T-helper 2 cell treated with Interferon-gamma antibody and Interleukin-4, amounts not matched to agents 5 μg/mL and 100 μg/mL, for 36 hours (primary cell): ENCODE data around the gene PHPT1.
"Not testable (repeated sequence)": the region's sequence is repeated elsewhere in the genome, so short reads cannot be mapped to it uniquely, and the experiment has no call there.

Source experiments
- DNase-seq: peaks from one replicate; pipeline ENCODE4 v3.0.0; 2021; ENCODE audit warnings: low spot score
- H3K27ac Mint-ChIP-seq: one replicate; pipeline ENCODE4 v1.8.0; 2021; ENCODE audit warnings: mild to moderate bottlenecking, mixed read lengths
- H3K27me3 Mint-ChIP-seq: one replicate; pipeline ENCODE4 v1.8.0; 2021; ENCODE audit warnings: low read depth, mixed read lengths
- H3K36me3 Mint-ChIP-seq: one replicate; pipeline ENCODE4 v1.8.0; 2021; ENCODE audit warnings: low read depth, mixed read lengths
- H3K4me1 Mint-ChIP-seq: one replicate; pipeline ENCODE4 v1.8.0; 2021; ENCODE audit warnings: low read depth, mixed read lengths
- H3K4me3 Mint-ChIP-seq: one replicate; pipeline ENCODE4 v1.8.0; 2022; ENCODE audit warnings: mild to moderate bottlenecking, moderate library complexity, mixed read lengths
- H3K9me3 Mint-ChIP-seq: one replicate; pipeline ENCODE4 v1.8.0; 2021; ENCODE audit warnings: mixed read lengths

The PHPT1 gene

DNA sequence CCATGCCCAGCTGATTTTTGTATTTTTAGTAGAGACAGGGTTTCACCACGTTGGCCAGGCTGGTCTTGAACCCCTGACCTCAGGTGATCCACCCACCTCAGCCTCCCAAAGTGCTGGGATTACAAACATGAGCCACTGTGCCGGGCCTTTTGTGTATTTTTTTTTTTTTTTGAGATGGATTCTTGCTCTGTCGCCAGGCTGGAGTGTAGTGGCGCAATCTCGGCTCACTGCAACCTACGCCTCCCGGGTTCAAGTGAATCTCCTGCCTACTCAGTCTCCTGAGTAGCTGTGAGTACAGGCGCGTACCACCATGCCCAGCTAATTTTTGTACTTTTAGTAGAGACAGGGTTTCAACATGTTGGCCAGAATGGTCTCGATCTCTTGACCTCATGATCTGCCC lies 34.5 kb downstream of the PHPT1 start:
- not testable (repeated sequence) for H3K9me3 Mint-ChIP-seq, DNase-seq, H3K27me3 Mint-ChIP-seq
- Mint-ChIP-seq H3K4me1 (peaks cover 40% of the 10 kb centered on the region), H3K4me3 (peak overlapping the region; percentile 80), H3K27ac (peak overlapping the region; percentile 90), H3K36me3 (peaks cover 11% of the 10 kb centered on the region)

DNA sequence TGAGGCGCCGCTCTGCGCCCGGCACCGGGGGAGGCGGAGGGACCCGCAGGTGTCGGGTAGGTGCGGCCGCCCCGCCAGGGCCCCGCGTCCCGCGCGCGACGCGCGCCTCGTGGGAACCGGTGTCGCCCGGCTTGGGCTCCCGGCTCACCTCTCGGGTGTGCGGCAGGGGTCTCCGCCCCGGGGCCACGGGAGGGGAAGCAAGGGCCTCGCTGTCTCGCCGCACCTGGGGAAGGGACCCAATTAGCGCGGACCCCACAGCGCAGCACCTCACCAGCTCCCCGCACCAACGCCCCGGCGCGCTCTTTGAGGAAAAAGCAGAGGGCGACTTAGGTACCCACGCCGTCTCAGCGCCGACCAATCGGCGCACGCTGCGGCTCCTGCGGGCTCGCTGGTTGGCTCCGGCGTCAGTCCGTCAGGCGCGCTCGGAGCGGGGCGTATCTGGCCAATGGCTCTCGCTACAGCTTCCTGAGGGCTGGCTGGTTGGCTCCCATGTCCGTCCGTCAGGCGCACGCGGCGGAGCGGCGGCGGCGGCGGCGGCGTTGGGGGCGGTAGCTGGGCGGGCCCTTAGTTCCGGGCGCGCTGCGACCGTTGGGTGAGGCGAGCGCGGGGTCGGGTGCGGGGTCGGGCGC lies 36.9 kb downstream of the PHPT1 start, which contains the start of gene TRAF2:
TSS of gene TRAF2 (plus strand) at position 567 of the 629 bp plus-strand sequence. CDS start 12,225 bp downstream, outside the sequence.
- Mint-ChIP-seq H3K4me3 (peak within 1 kb of the TSS; percentile 98), H3K36me3 (peaks cover 14% of the 10 kb centered on the region), H3K27me3 (no peaks in the 10 kb centered on the region), H3K27ac (peak within 1 kb of the TSS; percentile 90), H3K9me3 (no peaks in the 10 kb centered on the region), H3K4me1 (peaks cover 37% of the 10 kb centered on the region)
- peak; percentile 99 for DNase-seq

- no peaks in the 10 kb centered on the region for H3K9me3 Mint-ChIP-seq
- no peaks in the 10 kb centered on the region for H3K27me3 Mint-ChIP-seq
- H3K4me3 Mint-ChIP-seq, result peak overlapping the region; percentile 98
- DNase-seq, result peak; percentile 41
- peaks cover 30% of the 10 kb centered on the region for H3K4me1 Mint-ChIP-seq
- H3K27ac Mint-ChIP-seq, result peak overlapping the region; percentile 90
- H3K36me3 Mint-ChIP-seq, result peaks cover 16% of the 10 kb centered on the region
Observed at GRCh38 chr9:136886610-136887597, 37.7 kb downstream of the PHPT1 start.

GRCh38 chr9:136888454-136888853 lies 39.2 kb downstream of the PHPT1 start:
- no peak for DNase-seq
- Mint-ChIP-seq H3K27me3 (no peaks in the 10 kb centered on the region), H3K36me3 (peaks cover 17% of the 10 kb centered on the region), H3K9me3 (no peaks in the 10 kb centered on the region), H3K4me3 (no peak overlapping the region), H3K27ac (no peak overlapping the region), H3K4me1 (peaks cover 17% of the 10 kb centered on the region)

DNA sequence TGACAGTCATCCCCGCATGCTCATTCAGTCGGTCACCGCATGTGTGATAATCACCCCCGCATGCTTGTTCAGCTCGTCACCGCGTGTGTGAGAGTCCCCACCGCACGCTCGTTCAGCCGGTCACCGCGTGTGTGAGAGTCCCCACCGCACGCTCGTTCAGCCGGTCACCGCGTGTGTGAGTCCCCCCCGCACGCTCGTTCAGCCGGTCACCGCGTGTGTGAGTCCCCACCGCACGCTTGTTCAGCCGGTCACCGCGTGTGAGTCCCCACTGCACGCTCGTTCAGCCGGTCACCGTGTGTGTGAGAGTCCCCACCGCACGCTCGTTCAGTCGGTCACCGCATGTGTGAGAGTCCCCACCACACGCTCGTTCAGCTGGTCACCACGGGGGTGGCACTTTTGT lies 40.6 kb downstream of the PHPT1 start:
- no peaks in the 10 kb centered on the region for H3K27me3 Mint-ChIP-seq
- peaks cover 26% of the 10 kb centered on the region for H3K36me3 Mint-ChIP-seq
- no peak overlapping the region for H3K27ac Mint-ChIP-seq
- no peak overlapping the region for H3K4me3 Mint-ChIP-seq
- no peak for DNase-seq
- H3K9me3 Mint-ChIP-seq, result no peaks in the 10 kb centered on the region
- H3K4me1 Mint-ChIP-seq, result peaks cover 15% of the 10 kb centered on the region

GRCh38 chr9:136890661-136891060 lies 41.5 kb downstream of the PHPT1 start:
- DNase-seq, result no peak
- H3K9me3 Mint-ChIP-seq, result no peaks in the 10 kb centered on the region
- peaks cover 11% of the 10 kb centered on the region for H3K4me1 Mint-ChIP-seq
- H3K27ac Mint-ChIP-seq, result no peak overlapping the region
- peaks cover 30% of the 10 kb centered on the region for H3K36me3 Mint-ChIP-seq
- H3K27me3 Mint-ChIP-seq, result no peaks in the 10 kb centered on the region
- H3K4me3 Mint-ChIP-seq, result no peak overlapping the region

GRCh38 chr9:136896027-136896426 lies 46.8 kb downstream of the PHPT1 start:
- Mint-ChIP-seq H3K27ac (no peak overlapping the region), H3K27me3 (no peaks in the 10 kb centered on the region), H3K36me3 (peaks cover 38% of the 10 kb centered on the region), H3K9me3 (no peaks in the 10 kb centered on the region), H3K4me3 (no peak overlapping the region), H3K4me1 (peaks cover 14% of the 10 kb centered on the region)
- no peak for DNase-seq

DNA sequence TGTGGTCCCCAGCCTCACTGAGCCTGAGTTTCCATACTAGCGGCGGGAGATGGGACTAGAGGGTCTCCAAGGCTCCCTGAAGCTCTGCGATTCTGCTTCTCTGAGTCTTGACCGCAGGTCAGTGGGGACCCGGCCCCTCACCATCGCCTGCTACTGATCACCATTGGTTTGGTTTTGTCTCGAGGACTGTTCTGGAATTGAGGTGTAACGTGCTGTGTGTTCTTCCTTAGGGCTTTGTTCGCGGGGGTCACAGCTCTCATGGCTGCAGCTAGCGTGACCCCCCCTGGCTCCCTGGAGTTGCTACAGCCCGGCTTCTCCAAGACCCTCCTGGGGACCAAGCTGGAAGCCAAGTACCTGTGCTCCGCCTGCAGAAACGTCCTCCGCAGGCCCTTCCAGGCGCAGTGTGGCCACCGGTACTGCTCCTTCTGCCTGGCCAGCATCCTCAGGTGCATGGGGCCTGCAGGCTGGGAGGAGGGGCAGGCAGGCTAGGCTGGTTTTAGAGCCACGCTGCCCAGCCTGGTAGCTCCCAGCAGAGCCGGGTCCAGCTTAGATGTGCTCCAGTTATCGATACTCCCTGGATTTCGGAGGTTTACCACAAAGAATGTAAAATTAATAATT lies 49.4 kb downstream of the PHPT1 start:
- Mint-ChIP-seq H3K36me3 (peaks cover 46% of the 10 kb centered on the region), H3K9me3 (no peaks in the 10 kb centered on the region), H3K27me3 (no peaks in the 10 kb centered on the region), H3K4me1 (peaks cover 35% of the 10 kb centered on the region), H3K4me3 (no peak overlapping the region), H3K27ac (no peak overlapping the region)
- DNase-seq, result no peak

DNA sequence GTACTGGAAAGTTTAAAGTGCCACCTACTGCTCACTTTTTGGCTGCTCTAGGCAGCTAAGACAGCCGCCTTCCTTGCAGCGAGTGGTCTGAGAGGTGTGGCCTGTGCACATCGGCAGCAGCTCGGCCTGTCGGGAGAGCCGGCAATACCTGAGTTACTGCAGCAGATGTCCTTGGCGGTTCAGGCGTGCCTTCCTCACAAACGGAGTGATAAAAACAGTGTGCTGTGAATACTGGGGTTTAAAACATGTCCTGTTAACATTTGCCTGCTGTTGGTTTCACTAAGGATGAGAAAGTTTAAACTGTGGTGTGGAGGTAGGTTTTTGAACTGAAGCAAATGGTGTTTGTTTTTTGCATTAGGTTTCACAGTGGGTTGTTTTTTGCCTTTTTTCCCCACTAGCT lies 50.0 kb downstream of the PHPT1 start:
- Mint-ChIP-seq H3K36me3 (peaks cover 45% of the 10 kb centered on the region), H3K27ac (peak overlapping the region; percentile 63), H3K4me1 (peaks cover 34% of the 10 kb centered on the region), H3K4me3 (no peak overlapping the region), H3K9me3 (no peaks in the 10 kb centered on the region), H3K27me3 (no peaks in the 10 kb centered on the region)
- no peak for DNase-seq

- Mint-ChIP-seq H3K36me3 (peaks cover 42% of the 10 kb centered on the region), H3K4me1 (peaks cover 36% of the 10 kb centered on the region), H3K9me3 (no peaks in the 10 kb centered on the region), H3K27ac (peak overlapping the region; percentile 94), H3K4me3 (no peak overlapping the region), H3K27me3 (no peaks in the 10 kb centered on the region)
- no peak for DNase-seq
Observed at GRCh38 chr9:136900556-136900955, 51.3 kb downstream of the PHPT1 start.
